ENCODE results near the gene MRE11.

GRCh38 chr11:94519478-94520084 is 25.9 kb upstream of the MRE11 start:
- no peak for TF ChIP-seq SIN3A (IDR thresholded peaks at IDR 0.05; ENCODE audit: borderline replicate concordance, low read depth, low read length)
- TF ChIP-seq, protein P1, sequence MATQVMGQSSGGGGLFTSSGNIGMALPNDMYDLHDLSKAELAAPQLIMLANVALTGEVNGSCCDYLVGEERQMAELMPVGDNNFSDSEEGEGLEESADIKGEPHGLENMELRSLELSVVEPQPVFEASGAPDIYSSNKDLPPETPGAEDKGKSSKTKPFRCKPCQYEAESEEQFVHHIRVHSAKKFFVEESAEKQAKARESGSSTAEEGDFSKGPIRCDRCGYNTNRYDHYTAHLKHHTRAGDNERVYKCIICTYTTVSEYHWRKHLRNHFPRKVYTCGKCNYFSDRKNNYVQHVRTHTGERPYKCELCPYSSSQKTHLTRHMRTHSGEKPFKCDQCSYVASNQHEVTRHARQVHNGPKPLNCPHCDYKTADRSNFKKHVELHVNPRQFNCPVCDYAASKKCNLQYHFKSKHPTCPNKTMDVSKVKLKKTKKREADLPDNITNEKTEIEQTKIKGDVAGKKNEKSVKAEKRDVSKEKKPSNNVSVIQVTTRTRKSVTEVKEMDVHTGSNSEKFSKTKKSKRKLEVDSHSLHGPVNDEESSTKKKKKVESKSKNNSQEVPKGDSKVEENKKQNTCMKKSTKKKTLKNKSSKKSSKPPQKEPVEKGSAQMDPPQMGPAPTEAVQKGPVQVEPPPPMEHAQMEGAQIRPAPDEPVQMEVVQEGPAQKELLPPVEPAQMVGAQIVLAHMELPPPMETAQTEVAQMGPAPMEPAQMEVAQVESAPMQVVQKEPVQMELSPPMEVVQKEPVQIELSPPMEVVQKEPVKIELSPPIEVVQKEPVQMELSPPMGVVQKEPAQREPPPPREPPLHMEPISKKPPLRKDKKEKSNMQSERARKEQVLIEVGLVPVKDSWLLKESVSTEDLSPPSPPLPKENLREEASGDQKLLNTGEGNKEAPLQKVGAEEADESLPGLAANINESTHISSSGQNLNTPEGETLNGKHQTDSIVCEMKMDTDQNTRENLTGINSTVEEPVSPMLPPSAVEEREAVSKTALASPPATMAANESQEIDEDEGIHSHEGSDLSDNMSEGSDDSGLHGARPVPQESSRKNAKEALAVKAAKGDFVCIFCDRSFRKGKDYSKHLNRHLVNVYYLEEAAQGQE (IDR thresholded peaks at IDR 0.05; ENCODE audit: low read depth, low read length): no peak
- TF ChIP-seq CTCF (IDR thresholded peaks at IDR 0.05): peak; percentile 87
- TF ChIP-seq NRF1 (IDR thresholded peaks at IDR 0.05; ENCODE audit: low read depth, low read length): no peak
- no peak for TF ChIP-seq RFX5 (IDR thresholded peaks at IDR 0.05; ENCODE audit: low read length)
- TF ChIP-seq EP300 (IDR thresholded peaks at IDR 0.05; ENCODE audit: borderline replicate concordance in 1 of 2, low read depth in 1 of 2, low read length in 1 of 2): no peak
